ENCODE measurements around the gene ITPR1. TPM values are rescaled to one million over a fixed set of nuclear protein-coding genes. Genes with fewer than 3 reads are reported as not detected.

ITPR1 gene
- total RNA-seq, 2 donors from 2014 or later, result 36.8 to 43.8 TPM

DNA sequence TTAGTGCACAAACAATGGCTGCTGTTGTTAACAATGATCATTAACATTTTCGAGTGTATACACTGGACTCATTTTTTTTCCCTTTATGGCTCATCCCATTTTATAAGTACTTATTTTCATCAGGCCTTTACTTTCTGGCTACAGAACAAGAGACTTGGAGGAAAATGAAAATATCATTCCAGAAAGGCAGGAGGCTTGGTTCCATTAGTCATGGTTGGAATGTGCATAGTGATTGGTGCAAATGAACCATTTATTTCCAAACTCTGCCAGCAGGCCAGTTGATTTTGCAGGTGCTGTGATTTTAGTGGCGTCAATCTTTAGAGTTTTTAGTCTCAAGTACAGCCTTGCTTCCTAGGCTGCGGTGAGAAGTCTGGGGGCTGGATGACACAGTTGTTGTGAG, 151.8 kb downstream of the ITPR1 start:
- no peak for DNase-seq
- no peak for ATAC-seq
- intact Hi-C loops (cut with DNase I), result no loop called here

DNA sequence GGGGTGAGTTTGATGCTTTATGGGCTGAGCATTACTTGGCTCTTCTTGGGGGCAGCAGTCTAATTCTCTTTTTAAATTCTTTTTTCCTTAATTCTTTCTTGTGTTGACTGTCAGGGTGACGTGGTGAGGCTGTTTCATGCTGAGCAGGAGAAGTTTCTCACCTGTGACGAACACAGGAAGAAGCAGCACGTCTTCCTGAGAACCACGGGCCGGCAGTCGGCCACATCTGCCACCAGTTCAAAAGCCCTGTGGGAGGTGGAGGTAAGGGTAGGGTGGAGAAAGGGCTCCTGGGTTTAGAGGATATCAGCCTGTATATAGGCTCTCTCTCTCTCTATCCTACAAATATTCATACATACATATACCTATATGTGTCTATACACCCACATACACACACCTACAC, 152.3 kb downstream of the ITPR1 start:
- no peak for ATAC-seq
- no peak for DNase-seq
- intact Hi-C loops (cut with DNase I), result no loop called here

DNA sequence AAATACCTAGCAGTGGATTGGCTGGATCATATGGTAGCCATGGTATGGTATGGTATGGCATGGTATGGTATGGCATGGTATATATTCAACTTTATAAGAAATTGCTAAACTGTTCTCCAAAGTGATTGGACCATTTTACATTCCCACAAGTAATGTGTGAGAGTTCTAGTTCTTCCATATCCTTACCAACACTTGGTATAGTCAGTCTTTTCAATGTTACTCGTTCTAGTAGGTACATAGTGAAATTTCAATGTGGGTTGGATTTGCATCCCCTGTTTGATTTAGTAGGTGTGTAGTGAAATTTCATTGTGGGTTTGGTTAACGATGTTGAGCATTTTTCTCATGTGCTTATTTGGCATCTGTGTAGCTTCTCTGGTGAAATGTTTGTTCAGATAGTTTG, 154.3 kb downstream of the ITPR1 start:
- intact Hi-C loops (cut with DNase I), result no loop called here
- ATAC-seq (no peak), DNase-seq (no peak)

DNA sequence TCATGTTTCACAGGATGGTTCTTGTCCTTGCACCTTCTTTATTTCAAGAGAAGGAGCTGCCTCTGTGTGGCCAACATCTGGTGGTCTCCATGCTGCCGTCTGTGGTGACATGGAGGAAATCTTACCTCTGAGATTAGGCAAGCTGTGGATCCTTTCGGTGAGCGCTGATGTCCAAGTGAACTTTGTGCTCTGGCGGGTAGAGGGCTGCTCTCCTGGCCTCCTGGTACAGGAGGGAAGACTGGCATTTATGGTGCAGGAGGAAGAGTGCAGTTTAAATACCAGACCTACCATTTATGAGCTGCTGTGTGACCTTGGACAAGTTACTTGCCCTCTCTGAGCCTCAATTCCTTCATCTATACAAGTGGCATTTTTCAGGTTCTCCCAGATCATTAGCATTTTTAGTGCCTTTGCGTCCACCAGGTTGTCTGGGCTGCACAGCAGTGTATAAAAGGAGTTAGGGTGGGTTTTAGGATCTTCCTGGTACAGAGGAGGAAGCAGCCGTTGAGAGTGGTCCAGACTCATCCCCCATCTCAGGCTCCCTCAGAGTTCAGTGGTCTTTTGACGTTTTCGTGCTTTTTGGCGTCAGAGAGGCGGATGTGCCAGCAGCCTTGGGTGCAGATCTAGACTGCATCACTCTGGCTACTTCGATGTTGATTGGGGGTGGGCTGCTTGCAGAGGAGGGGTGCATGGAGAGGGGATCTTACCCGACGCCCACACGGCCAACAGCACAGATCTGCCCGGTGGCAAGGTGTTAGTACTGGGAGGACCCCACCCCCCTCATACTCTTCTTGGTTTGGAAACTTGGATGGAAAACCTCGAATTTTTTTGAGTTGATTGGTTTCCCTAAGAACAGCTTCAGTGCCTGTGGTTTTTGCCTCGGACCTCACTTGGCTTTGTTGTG, 162.2 kb downstream of the ITPR1 start:
- DNase-seq (no peak), ATAC-seq (peak; percentile 5 to 32)
- intact Hi-C loops (cut with DNase I), result loop anchor here in 1 of 2 donors (5.0 kb wide), 1 partner anchor 402 kb away; no protein-coding TSS in a partner anchor

DNA sequence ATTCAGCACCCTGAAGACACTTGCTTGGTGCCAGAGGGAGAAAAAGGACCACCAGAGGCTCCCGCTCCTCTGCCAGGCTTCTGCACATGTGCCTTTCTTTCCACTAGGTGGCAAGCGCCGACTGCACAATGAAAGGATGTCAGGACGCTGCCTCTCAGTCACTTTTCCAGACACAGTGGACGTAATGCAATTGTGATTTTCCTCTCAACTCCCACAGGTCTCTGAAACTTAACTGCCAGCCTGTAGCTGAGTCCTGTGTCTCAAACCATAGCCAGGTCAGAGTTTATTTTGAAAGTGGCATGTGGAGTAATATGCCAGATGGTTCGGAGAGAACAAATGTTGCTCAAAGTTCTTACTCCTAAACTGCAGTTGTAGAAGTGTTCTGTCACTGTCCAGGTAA, 162.9 kb downstream of the ITPR1 start:
- peak; percentile 88 for ATAC-seq
- DNase-seq, result peak; percentile 68
- intact Hi-C loops (cut with DNase I), result loop anchor here in 1 of 2 donors (5.0 kb wide), 1 partner anchor 401 kb away; no protein-coding TSS in a partner anchor

DNA sequence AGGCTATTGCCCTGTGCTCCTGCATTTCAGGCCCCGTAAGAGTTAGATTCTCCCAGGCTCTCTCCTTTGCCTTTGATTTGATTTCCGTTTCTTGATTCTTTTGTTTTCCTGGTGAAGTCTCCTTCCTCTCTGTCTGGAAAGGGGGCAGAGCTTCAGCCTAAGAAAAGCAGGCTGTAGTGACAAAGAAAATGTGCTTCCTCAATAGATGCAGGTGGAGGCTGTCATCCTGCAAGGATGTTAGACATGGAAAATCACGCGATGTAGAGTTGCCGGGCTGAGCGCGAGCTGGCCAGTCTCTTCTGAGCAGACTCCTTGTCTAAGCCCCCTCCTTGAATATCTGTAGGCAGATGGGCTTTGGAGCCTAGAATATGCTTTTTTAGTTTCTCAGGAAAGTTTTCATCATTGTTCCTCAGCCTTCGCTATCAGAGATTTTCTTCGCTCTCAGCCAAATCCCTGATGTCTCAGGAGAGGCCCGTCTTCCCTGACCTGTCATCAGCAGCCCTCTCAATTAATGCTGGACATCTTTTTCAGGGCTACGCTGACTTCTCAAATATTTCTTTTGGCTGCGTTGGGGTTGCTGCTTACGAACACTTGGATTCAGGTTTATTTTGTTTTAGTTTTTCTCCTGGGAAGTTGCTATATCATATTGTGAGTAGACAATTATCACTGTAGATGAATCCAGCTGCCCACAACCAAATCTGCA, 163.6 kb downstream of the ITPR1 start:
- intact Hi-C loops (cut with DNase I), result loop anchor here in 1 of 2 donors (5.0 kb wide), 1 partner anchor 401 kb away; no protein-coding TSS in a partner anchor
- ATAC-seq (peak in 1 of 2 donors; percentile 71), DNase-seq (no peak)

DNA sequence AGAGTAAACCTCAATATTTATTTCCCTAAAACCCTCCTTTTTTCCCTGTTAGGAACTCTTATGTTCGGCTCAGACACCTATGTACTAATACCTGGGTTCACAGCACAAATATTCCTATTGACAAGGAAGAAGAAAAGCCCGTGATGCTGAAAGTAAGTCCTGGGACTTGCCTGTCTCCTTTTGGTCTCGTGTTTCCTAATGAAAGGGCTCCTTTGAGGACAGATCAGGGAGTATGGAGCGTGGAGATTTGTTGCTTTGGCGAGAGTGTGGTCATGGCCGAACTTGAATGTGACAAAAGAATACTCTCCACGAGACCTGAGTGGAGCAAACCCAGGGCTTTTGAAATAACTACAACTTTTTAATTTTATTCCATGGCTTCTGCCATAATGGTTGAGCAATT, 167.8 kb downstream of the ITPR1 start:
- ATAC-seq, result no peak
- DNase-seq, result no peak
- intact Hi-C loops (cut with DNase I), result no loop called here

DNA sequence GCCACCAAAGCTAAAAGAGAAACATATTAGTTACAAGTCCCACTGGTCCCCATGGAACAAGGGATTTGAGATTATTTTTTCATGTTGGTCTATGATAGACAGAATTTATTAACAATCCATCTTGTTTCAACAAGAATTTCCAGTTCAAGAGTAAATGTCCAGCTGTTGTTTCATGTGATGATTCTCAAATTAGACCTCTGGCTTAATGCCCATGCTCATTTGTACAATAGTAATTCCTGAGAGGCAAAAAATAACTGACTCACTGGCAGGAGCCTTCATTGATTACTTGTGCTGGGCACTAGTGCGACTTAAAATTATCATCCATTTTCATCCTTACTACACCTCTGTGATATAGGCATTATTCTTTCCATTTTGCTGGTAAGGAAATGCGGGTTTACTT, 171.3 kb downstream of the ITPR1 start:
- ATAC-seq (no peak), DNase-seq (no peak)
- intact Hi-C loops (cut with DNase I), result no loop called here

DNA sequence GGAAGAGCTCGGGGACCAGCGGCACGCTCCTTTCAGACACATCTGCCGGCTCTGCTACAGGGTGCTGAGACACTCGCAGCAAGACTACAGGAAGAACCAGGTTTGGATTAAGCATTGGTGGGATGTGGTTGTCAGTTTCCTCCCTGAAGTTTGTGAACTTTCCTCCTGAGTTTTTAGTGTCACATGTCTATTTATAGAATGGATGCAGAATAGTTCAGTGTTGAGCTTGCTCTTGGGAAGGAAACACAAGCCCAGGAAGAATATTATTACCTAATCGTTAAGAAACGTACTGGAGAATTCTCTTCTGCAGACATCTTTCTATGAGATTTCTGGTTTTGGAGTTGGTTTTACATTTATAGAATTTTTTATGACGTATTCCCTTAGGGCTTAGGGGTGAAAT, 172.0 kb downstream of the ITPR1 start:
- DNase-seq (no peak), ATAC-seq (no peak)
- intact Hi-C loops (cut with DNase I), result no loop called here

DNA sequence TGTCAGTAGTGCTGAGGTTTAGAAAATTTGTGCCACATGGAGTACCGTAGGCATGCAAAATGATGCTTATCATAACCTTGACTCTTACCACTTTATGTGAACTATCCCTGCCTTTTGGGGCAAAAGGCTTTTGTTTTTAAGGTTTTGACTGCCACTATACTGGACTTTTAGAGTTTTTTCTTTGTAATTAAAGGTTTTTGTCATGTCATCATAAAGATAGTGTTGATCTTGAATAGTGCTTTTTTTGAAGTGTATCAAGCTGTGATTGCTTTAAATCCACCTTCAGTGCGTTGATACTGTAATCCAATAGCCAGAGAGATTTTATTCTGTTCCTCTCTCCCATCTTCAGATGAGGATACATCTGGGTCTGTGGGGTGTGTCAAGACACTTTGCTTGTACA, 172.9 kb downstream of the ITPR1 start:
- DNase-seq, result no peak

DNA sequence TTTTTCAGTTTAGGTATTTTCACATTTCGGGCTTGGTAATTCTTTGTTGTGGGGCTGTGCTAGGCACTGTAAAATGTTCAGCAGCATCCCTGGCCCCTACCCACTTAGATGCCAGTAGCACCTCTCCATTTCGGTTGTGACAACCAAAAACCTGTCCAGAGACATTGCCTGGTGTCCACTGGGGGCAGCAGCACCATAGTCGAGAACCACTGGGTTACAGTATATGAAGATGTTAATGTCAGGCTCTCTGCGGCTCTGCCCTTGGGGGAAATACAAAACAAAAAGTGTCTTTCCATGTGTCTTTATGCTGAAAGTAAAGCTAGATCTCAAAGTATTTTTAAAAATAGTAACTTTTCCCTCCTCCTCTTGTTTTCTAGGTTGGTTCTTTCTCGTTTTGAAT, 177.2 kb downstream of the ITPR1 start:
- intact Hi-C loops (cut with DNase I), result no loop called here
- ATAC-seq, result no peak
- no peak for DNase-seq

More for the DNA sequence above, 172.9 kb downstream of the ITPR1 start:
- no peak for ATAC-seq
- intact Hi-C loops (cut with DNase I), result no loop called here

DNA sequence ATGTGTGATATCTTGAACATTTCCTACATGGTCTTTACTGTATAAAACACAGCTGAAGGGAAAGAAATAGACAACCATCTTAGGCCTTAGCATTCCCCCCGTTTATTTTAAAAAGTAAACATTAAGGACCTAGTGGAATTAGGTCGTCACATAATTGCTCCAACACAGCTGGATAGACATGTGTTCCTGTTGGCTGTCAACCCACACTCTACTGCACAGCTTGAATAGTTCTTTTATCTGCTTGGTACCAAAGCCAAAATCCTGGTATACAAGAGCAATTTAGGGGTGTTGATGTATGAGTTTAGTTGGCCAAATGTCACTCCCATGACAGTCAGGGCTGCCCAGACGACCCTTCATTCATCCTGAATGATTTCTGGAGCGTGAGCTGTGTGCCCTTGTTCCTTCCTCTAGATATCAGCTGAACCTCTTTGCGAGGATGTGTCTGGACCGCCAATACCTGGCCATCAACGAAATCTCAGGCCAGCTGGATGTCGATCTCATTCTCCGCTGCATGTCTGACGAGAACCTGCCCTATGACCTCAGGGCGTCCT, 179.7 kb downstream of the ITPR1 start:
- ATAC-seq (peak; percentile 61 to 67), DNase-seq (no peak)
- intact Hi-C loops (cut with DNase I), result no loop called here

DNA sequence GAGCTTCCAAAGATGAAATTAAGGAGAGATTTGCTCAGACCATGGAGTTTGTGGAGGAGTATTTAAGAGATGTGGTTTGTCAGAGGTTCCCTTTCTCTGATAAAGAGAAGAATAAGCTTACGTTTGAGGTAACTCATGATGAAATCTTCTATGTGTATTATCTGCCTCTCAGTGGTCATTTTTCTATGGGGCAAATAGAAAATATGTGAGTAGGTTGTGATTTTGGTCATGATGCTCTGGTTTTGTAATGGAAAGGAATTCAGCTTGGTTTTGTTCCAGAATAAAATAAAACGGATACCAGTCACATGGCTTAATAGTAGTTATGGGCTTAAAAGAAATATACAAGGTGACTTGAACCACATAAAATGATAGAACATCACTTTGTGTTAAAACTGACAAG, 181.1 kb downstream of the ITPR1 start:
- intact Hi-C loops (cut with DNase I), result no loop called here
- DNase-seq (no peak), ATAC-seq (no peak)

DNA sequence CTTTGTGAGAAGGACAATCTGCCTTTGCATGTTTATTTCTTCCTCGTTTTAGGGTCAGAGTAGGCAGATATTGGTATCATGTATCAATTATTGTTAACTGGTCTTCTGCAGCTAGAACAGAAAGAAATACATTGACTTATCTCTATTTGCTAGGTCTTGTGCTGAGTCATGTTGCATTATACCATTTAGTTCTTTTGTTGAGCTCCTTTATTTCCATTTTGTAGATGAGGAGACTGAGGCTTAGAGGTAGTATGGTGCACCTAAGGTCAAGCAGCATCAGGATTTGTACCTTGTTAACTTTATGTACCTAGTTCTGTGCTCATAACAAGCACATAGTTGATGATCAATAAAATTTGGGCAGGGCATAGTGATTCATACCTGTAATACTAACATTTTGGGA, 182.6 kb downstream of the ITPR1 start:
- no peak for ATAC-seq
- no peak for DNase-seq
- intact Hi-C loops (cut with DNase I), result no loop called here

DNA sequence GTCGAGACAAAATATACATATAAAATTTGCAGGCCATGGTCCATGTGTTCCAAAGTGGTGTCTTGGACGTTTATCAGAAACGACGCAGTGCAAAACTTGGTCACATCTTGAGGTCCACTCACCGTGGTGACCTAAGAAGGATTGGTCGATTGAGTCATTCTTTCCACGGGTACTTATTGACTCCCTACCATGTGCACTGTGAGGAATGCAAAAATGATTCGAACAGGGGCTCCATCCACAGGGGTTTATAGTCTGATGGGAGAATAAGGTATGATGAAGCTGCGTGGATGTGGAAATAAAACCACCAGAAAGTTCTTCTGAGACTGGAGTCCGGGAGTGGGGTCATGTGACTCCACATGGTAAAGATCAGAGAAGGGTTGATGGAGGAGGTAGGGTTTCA, 185.2 kb downstream of the ITPR1 start:
- no peak for ATAC-seq
- intact Hi-C loops (cut with DNase I), result no loop called here
- no peak for DNase-seq

DNA sequence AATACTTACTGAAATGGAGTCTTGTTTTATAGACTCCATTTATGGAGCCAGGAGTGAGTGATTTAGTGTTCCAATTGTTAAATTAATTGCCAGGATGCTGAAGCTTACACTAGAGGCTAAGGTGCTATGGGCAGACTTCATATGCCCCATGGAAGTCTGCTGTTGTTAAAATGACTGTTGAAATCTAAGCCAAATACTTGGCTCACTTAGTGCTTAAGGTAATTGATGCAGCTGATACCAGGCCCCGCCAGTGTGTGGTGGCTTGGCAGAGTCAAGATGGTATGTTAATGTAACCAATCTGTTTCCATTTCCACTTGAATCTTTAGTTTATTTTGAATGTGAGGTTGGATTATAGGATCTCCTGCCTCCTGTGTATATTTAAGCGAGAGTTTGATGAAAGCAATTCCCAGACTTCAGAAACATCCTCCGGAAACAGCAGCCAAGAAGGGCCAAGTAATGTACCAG, 187.1 kb downstream of the ITPR1 start:
- intact Hi-C loops (cut with DNase I), result no loop called here
- no peak for ATAC-seq
- DNase-seq, result no peak

DNA sequence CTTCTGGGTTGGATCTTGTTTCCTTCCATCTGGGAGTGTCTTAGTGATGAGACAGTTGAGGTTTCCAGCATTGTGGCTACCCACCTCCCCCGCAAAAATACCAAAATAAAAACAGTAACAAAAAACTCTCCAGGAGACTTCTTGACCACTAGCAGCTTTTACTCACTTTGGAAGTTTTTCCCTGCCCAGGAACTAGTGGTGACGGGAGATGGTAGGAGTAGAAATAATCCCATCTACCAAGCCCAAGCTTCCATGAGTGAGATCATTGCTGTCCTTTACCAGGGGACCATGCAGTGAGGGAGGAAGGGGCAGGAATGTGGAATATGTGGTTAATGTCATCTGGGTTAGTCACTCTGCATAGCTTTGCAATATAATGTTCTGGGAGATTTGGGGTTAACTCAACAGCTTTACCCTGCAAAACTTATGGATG, 187.7 kb downstream of the ITPR1 start:
- intact Hi-C loops (cut with DNase I), result no loop called here
- no peak for DNase-seq
- ATAC-seq, result no peak

DNA sequence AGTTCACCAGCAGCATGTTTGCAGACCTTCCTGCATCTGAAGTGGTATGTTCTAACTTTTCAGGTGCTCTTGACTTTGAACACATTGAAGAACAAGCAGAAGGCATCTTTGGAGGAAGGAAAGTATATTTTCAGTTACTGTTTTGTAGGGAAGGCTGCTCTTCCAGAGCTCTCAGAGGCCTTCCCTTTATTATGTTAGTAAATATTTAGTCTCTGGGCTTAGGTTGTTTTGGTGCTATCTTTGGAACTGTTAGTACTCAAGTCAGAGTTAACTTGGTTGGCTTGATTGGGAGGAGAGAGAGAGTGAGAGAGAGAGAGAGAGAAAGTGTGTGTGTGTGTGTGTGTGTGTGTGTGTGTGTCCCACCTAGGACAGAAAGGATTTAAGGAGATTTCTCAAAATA, 188.2 kb downstream of the ITPR1 start:
- DNase-seq, result no peak
- ATAC-seq, result no peak
- intact Hi-C loops (cut with DNase I), result no loop called here

DNA sequence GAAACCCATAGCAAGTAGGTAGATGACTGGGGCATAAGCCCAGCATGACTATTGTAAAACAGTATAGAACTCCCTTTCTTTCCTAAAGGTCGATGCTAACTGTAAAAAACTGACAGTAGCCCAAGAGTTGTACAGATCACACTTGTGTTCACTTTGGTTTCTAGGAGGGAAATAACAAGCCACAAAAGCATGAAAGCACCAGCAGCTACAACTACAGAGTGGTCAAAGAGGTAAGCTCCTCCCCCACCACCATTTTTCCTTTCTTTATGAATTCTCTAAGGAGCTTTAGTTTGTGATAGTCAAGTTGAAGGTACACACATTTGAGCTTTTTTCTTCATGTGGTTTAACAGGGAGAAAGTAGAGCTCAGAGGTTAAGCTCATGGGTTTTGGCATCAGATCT, 191.0 kb downstream of the ITPR1 start:
- DNase-seq, result no peak
- intact Hi-C loops (cut with DNase I), result no loop called here
- ATAC-seq, result no peak

DNA sequence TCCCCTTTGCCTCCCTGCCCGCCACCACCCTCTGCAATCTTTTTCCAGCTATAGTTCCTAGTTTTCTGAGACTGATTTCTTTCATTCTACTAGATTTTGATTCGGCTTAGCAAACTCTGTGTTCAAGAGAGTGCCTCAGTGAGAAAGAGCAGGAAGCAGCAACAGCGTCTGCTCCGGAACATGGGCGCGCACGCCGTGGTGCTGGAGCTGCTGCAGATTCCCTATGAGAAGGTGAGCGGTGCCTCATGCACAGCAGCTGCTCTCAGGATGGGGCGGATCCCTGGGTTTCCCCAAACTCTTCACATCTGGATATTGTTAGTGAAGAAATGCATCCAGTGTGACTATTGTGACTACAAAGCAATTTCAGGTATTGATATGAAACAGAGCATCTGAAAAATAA, 191.8 kb downstream of the ITPR1 start:
- ATAC-seq (no peak), DNase-seq (no peak)
- intact Hi-C loops (cut with DNase I), result no loop called here
